Measurements from ENCODE around the gene PTPRA. TPM values are rescaled to one million over a fixed set of nuclear protein-coding genes. Genes with fewer than 3 reads are reported as not detected.

PTPRA gene
- total and polyA plus RNA-seq, 9 of the 15 experiments (the other 6 are each of a cell fraction or from before 2014, with no cell fraction given) = 3.4 to 80.5 (median 28.0) TPM

DNA sequence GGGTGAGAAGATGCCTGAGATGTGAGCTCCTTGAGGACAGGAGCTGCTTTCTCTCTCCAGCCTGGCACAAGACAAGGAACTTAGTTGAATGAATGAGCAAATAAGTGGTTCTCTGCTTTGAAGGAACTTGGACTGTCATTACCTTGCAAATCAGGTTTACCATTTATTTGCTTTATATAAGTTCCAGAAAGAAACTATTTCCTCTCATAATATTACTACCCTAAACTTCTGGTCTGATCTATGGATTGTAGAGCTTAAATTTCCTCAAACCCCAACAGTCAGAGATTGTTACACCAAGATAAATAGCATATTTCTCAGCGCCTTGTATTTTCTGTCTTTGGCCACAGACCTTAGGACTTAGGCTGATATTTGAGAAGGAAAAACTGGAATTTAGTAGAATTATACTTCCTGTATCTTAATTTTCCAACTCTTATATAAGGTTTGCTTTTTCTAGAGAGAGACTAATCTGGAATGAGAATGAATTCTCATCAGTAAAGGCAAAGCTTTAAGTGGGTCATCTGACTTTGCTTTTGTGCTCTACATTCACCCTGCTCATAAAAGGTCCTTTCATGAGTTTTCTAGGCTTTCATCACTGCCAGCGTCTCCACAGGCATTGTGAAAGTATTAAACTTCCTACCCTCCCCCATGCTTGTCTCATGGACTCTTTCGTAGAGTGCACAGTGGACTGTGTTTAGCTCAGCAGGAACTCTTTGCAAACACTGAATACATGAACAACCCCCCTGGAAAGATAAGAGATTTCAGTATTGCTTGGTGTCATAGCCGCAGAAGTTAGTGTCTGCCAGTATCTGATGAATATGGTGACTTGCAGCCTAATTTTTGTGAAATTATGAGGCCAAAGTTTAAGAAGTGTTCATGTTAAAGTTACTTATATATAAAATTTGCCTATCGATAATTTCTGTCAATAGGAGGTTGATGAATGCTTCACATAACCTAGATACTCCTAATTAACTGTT lies 74.0 kb downstream of the PTPRA start (continued):
- TF ChIP-seq, protein P1, sequence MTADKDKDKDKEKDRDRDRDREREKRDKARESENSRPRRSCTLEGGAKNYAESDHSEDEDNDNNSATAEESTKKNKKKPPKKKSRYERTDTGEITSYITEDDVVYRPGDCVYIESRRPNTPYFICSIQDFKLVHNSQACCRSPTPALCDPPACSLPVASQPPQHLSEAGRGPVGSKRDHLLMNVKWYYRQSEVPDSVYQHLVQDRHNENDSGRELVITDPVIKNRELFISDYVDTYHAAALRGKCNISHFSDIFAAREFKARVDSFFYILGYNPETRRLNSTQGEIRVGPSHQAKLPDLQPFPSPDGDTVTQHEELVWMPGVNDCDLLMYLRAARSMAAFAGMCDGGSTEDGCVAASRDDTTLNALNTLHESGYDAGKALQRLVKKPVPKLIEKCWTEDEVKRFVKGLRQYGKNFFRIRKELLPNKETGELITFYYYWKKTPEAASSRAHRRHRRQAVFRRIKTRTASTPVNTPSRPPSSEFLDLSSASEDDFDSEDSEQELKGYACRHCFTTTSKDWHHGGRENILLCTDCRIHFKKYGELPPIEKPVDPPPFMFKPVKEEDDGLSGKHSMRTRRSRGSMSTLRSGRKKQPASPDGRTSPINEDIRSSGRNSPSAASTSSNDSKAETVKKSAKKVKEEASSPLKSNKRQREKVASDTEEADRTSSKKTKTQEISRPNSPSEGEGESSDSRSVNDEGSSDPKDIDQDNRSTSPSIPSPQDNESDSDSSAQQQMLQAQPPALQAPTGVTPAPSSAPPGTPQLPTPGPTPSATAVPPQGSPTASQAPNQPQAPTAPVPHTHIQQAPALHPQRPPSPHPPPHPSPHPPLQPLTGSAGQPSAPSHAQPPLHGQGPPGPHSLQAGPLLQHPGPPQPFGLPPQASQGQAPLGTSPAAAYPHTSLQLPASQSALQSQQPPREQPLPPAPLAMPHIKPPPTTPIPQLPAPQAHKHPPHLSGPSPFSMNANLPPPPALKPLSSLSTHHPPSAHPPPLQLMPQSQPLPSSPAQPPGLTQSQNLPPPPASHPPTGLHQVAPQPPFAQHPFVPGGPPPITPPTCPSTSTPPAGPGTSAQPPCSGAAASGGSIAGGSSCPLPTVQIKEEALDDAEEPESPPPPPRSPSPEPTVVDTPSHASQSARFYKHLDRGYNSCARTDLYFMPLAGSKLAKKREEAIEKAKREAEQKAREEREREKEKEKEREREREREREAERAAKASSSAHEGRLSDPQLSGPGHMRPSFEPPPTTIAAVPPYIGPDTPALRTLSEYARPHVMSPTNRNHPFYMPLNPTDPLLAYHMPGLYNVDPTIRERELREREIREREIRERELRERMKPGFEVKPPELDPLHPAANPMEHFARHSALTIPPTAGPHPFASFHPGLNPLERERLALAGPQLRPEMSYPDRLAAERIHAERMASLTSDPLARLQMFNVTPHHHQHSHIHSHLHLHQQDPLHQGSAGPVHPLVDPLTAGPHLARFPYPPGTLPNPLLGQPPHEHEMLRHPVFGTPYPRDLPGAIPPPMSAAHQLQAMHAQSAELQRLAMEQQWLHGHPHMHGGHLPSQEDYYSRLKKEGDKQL (CRISPR knock-in tag; IDR thresholded peaks at IDR 0.05; ENCODE audit: borderline replicate concordance) = no peak
- no peak for TF ChIP-seq ZNF764 (CRISPR knock-in tag; IDR thresholded peaks at IDR 0.05; ENCODE audit: low read depth)
- TF ChIP-seq HDAC3 (IDR thresholded peaks at IDR 0.05; ENCODE audit: borderline replicate concordance, partially characterized antibody) = no peak
- TF ChIP-seq DPF2 (IDR thresholded peaks at IDR 0.05) = peak; percentile 81
- TF ChIP-seq, protein P2, sequence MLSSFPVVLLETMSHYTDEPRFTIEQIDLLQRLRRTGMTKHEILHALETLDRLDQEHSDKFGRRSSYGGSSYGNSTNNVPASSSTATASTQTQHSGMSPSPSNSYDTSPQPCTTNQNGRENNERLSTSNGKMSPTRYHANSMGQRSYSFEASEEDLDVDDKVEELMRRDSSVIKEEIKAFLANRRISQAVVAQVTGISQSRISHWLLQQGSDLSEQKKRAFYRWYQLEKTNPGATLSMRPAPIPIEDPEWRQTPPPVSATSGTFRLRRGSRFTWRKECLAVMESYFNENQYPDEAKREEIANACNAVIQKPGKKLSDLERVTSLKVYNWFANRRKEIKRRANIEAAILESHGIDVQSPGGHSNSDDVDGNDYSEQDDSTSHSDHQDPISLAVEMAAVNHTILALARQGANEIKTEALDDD (IDR thresholded peaks at IDR 0.05) = 0 out of 2 replicates have a peak, but pooled peaks have one; percentile 35
- no peak for TF ChIP-seq COPS2 (conservative IDR thresholded peaks at IDR 0.05)
- no peak for TF ChIP-seq MECOM (CRISPR knock-in tag; IDR thresholded peaks at IDR 0.05)
- TF ChIP-seq NR2C2 (CRISPR knock-in tag; IDR thresholded peaks at IDR 0.05) = no peak
- no peak; the same call in 1 of the 2 replicates for TF ChIP-seq NR2C2 (tag; IDR thresholded peaks at IDR 0.05)
- TF ChIP-seq CBX3 (IDR thresholded peaks at IDR 0.05; ENCODE audit: borderline replicate concordance in 1 of 2, low read length in 2 of 2) = no peak
- TF ChIP-seq TAF1 (IDR thresholded peaks at IDR 0.05; ENCODE audit: control insufficient read depth, extremely low read depth, insufficient read depth, low read length, severe bottlenecking) = no peak
- TF ChIP-seq CLOCK (CRISPR knock-in tag; IDR thresholded peaks at IDR 0.05; ENCODE audit: borderline replicate concordance) = no peak
- peak; percentile 37 for TF ChIP-seq JUND (IDR thresholded peaks at IDR 0.05; ENCODE audit: borderline replicate concordance, low read depth, low read length)
- TF ChIP-seq JUND (tag; IDR thresholded peaks at IDR 0.05; ENCODE audit: borderline replicate concordance, low read depth, low read length) = peak; percentile 28; the same call in 1 of the 3 replicates
- TF ChIP-seq BCL6 (CRISPR knock-in tag; IDR thresholded peaks at IDR 0.05) = no peak
- TF ChIP-seq ZNF75A (CRISPR knock-in tag; IDR thresholded peaks at IDR 0.05) = no peak
- TF ChIP-seq ZNF57 (CRISPR knock-in tag; IDR thresholded peaks at IDR 0.05) = no peak

Data from K562 (cell line).